Fibroblast of lung (primary cell): ENCODE measurements around the gene TLR6.

Source experiments
- CTCF ChIP-seq, 2 donors: IDR thresholded peaks in 1 of 2; conservative IDR thresholded peaks in 1 of 2; 1 replicate in 1 of 2; 2 replicates in 1 of 2; pipeline ENCODE4 v1.5.1; 2011 to 2012; ENCODE audit warnings: low read length in 2 of 2, control low read depth in 1 of 2, inconsistent platforms in 1 of 2, low read depth in 1 of 2, mild to moderate bottlenecking in 1 of 2
- EZH2 ChIP-seq: IDR thresholded peaks from 2 replicates; pipeline ENCODE4 v1.5.1; 2012; ENCODE audit warnings: low read length, control low read depth, mild to moderate bottlenecking; ENCODE audit errors: missing control alignments

GRCh38 chr4:38804654-38805295 lies 51.8 kb downstream of the TLR6 start, which contains the start of gene TLR1:
- TF ChIP-seq CTCF (conservative IDR thresholded peaks at IDR 0.05 in 1 of 2, IDR thresholded peaks at IDR 0.05 in 1 of 2; ENCODE audit: low read depth in 1 of 2, low read length in 2 of 2) = peak; percentile 5 to 54
- no peak for TF ChIP-seq EZH2
